Measurements from ENCODE around the gene DIRAS1.

- TF ChIP-seq CTCF (IDR thresholded peaks at IDR 0.05) (no peak), POLR2A (IDR thresholded peaks at IDR 0.05) (no peak)
Measured at GRCh38 chr19:2756921-2757881, 36.0 kb upstream of the DIRAS1 start.

Data from testis (tissue), 2 donors.